OCI-LY1 (cell line): Measurements from ENCODE around the gene CDRT4.

Experiments
- EZH2 ChIP-seq: fragments of 200-600 bp; sonication (generic), shearing (Covaris generic); IDR thresholded peaks from 2 replicates; pipeline ENCODE4 v1.8.0; 2017; ENCODE audit warnings: borderline replicate concordance, mixed run types, mild to moderate bottlenecking, antibody characterized with exemption, low read length, moderate library complexity, mixed read lengths
- TF ChIP-seq, protein P1 (sequence below): fragments of 200-600 bp; sonication (generic), shearing (Covaris generic); IDR thresholded peaks from 2 replicates; pipeline ENCODE4 v1.5.1; 2017; ENCODE audit warnings: mild to moderate bottlenecking, antibody characterized with exemption, low read length, moderate library complexity, mixed read lengths

DNA sequence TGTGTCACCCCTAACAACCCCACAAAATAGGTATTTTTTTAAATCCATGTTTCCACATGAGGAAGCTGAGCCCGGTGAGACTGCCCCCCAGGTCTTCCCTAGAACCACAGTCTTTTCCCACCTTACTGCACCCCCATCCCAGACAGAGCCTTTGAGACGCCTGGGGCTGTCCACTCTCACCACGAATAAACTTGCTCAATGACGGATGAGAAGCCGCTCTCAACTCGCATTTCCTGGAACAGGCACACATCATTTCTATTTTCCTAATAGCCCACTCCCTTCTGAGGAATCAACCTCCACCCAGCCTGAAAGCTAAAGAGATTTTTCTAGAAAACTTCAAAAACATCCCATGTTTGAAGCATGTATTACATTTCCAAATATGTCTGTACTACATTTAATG lies 14.1 kb upstream of the CDRT4 start:
- TF ChIP-seq, protein P1, sequence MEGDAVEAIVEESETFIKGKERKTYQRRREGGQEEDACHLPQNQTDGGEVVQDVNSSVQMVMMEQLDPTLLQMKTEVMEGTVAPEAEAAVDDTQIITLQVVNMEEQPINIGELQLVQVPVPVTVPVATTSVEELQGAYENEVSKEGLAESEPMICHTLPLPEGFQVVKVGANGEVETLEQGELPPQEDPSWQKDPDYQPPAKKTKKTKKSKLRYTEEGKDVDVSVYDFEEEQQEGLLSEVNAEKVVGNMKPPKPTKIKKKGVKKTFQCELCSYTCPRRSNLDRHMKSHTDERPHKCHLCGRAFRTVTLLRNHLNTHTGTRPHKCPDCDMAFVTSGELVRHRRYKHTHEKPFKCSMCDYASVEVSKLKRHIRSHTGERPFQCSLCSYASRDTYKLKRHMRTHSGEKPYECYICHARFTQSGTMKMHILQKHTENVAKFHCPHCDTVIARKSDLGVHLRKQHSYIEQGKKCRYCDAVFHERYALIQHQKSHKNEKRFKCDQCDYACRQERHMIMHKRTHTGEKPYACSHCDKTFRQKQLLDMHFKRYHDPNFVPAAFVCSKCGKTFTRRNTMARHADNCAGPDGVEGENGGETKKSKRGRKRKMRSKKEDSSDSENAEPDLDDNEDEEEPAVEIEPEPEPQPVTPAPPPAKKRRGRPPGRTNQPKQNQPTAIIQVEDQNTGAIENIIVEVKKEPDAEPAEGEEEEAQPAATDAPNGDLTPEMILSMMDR = no peak
- TF ChIP-seq EZH2 = no peak
